SK-N-DZ (cell line): ENCODE data around the gene PID1. TPM values are rescaled to one million over a fixed set of nuclear protein-coding genes. Genes with fewer than 3 reads are reported as not detected.

Source experiments
- DNase-seq: peaks from one replicate; pipeline ENCODE4 v3.0.0-alpha.2; 2015; ENCODE audit warnings: low spot score
- polyA plus RNA-seq, 2 experiments: library from polyadenylated mRNA; depleted of rRNA; stranded (reverse); fragments of >200 nt; gene quantifications; 2 replicates each; pipeline ENCODE4 v1.2.3, GENCODE V29; 2014

PID1 gene, protein sequence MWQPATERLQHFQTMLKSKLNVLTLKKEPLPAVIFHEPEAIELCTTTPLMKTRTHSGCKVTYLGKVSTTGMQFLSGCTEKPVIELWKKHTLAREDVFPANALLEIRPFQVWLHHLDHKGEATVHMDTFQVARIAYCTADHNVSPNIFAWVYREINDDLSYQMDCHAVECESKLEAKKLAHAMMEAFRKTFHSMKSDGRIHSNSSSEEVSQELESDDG
- polyA plus RNA-seq (2014; cell fraction: cytosol; rRNA removed), result not detected in 2 replicates
- polyA plus RNA-seq (2014; cell fraction: nucleus; rRNA removed), result not detected in 2 replicates

DNA sequence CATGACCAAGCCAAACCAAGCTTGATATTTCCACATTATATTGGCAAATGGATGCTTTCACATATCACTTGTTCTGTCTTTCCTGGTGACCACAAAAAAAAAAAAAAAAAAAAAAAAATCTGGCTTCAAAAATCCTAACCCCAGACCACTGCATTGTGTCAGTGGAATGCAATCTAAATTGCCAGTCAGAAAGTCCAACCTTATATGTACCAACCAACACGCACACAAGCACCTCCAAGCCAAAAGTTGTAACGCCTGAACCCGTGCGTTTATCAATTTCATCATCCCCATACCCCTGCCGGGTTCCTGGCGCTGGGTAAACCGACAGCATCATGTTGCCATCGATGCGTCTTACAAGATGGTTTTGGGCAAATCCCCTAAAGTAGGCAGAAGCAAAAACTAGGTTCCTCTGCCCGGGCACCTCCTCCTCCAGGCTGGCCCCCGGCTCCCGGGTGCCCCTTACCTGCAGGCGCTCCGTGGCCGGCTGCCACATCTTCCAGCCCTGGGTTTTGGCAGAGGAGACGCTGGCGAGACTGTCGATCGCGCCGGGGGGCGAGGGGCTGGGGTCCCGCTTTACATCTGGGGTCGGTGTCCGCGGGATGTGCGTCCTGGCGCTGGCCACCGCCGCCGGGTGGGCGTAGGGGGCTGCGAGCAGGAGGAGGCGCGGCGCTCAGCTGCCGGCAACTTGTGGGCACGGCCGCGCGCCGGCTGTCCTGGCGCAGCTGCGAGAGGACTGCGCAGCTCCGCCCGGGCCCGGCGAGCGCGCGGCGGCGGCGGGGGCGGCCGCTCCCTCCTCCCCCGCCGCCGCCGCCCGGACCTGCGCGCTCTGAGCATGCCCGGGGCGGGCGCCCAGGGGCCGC is at the start of gene PID1:
Gene PID1 (minus strand): TSS at position 737 of the 860 bp plus-strand sequence. CDS start 244 bp downstream, at position 493.
- DNase-seq, result no peak

GRCh38 chr2:229319558-229319957 is 48.5 kb upstream of the PID1 start:
- no peak for DNase-seq

DNA sequence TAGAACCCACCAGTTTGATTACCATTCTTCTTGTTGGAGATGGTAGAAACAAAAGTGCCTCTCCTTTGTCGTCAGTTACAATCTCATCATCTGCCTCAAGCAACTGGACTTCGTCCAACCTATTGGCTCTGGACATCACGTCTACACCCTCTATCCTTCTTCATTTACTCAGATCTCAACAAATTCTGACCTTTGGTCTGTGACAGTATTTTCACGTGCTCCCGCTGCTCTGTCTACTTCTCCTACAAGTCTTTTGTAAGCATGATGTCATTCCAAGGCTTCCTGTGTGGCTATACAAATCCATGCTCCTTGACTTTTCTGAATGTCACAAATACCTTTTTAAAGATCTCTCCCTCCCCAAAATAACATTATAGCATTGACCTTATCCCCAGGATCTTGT is 43.0 kb upstream of the PID1 start:
- DNase-seq, result no peak

GRCh38 chr2:229313591-229313990 is 42.5 kb upstream of the PID1 start:
- DNase-seq, result no peak

DNA sequence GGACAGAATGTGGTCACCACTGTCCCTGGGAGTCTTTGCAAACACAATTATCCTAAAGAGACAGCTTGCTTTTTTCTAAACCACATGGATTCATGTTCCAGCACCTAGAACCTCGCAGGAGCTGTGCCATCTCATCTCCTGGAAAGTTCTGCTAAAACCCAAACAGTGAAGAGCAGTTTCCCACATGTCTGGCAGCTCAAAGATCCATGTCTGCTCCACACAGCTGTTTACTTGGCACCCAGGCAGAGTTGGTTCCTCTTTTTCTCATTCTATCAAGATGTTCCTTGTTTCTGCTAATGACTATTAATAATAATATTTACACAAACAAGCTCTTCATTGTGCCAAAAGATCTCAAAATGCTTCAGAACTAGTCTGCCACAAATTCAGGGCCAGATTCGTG is 30.1 kb upstream of the PID1 start:
- no peak for DNase-seq

- DNase-seq, result no peak
These were observed 29.7 kb upstream of the PID1 start for GRCh38 chr2:229300790-229301189.

GRCh38 chr2:229300371-229300770 is 29.3 kb upstream of the PID1 start:
- DNase-seq, result no peak

- no peak for DNase-seq
These were observed 26.2 kb upstream of the PID1 start for GRCh38 chr2:229297247-229297646.

DNA sequence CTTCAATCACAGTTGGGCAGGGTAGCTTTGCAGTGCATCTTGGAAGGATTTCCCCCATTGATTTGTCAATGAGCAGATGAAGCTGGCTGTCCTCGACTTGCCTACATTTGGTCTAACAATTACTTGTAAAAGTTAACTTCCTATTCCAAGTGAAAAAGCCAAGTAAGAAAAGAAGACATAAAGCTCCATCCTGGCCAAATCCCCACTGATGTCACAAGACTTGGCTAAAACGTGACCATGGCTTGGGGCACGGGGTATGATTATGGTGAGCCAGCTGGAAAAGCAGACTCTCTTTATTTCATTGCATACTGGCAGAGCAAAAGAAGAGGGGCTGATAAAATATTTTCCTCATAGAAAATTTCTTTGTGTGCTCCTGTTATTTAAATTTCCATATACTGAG is 25.4 kb upstream of the PID1 start:
- DNase-seq, result no peak

- DNase-seq, result no peak
These were observed 24.9 kb upstream of the PID1 start for GRCh38 chr2:229296016-229296415.

GRCh38 chr2:229287823-229288222 is 16.7 kb upstream of the PID1 start:
- no peak for DNase-seq

- DNase-seq, result no peak
These were observed 11.9 kb upstream of the PID1 start for GRCh38 chr2:229282758-229283546.

GRCh38 chr2:229279516-229279915 is 8.4 kb upstream of the PID1 start:
- DNase-seq, result no peak

DNA sequence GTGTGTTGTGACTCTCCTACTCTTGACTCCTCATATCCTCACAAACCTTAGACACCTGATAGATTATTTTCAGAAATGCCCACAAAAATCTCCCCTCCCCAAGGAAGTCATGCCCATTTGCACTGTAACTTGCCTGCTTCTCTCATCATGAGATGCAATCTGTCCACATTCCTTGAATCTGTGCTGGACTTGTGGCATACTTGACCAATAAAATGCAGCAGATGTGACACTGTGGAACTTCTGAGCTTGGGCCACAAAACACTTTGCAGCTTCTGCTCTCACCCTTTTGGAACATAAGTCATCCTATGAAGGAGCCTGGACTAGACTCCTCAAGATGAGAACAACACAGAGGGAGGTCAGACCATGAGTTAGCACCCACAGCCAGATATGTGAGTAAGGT is 4.4 kb upstream of the PID1 start:
- no peak for DNase-seq

GRCh38 chr2:229273723-229274338 is 2.7 kb upstream of the PID1 start:
- peak; percentile 40 for DNase-seq

DNA sequence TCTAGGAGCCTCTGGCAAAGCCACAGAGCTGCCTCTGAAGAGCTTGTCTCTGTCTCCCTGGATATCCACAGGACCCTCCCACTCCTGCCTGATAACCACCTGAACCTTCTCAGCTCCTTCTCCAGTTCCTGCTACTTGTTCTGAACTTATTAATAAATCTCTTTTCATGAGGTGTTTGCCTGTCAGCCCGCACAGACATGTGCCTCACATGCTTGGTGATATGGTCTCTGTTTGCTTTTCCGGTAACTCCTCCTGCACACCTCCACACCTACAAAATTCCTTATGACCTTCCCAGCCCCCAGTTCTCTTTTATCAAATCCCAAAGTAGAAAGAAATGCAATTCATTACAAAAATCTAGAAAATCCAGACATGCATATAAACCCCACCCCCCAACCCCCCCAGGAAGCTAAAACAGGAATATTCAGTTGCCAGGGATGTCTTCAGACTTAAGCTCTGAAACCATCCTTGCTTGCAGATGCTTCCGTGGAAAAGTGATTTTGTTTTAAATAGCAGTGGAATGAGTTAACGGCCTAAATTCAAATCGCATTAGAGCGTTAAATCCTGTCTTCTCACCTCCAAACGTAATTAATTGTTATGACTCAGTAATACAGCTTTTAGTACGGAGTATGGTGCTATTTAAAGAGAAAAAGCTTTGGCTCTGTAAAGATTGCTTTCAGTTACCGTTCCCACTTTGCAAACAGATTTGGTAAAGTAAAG is 2.1 kb upstream of the PID1 start:
- DNase-seq, result no peak

DNA sequence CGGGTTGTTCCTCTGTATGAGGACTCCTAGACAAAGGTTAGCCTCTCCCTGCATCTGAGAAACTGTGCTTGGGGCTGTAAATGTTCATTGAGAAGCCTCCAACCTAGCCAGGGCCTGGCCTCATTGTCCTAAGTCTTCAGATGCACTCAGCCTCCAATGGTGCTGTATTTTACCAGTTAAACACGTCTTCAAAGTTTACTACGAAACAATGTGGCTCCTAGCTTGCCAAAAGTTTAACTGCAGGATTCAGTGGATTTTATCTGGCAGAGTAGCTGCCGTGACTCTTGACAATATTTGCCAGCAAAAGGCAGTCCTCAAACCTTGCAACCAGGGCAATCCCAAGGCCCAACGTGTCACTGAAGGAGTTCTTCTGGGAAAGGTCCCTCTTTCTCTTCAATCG is 1.1 kb downstream of the PID1 start:
- DNase-seq, result no peak

- DNase-seq, result no peak
These were observed 1.9 kb downstream of the PID1 start for GRCh38 chr2:229269146-229269545.

DNA sequence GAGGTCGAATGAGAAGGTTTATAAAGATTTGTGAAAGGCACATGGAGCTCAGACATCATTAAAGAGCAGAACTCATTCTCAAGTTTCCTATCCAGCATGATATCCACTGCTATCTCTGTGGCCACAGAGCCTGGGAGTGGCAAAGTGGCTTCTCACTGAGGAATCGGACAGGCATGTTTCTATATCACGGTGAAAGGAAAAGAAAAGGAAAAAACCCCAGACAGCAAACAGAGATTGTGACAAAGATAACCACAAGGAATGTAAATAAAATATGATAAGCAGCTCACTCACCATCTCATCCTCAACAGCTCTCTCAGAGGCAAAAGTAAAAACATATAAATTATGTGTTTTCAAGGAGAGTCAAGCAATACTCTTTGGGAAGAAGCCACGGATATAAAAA is 2.5 kb downstream of the PID1 start:
- DNase-seq, result no peak

GRCh38 chr2:229267080-229267479 is 4.0 kb downstream of the PID1 start:
- DNase-seq, result no peak

- no peak for DNase-seq
These were observed 5.4 kb downstream of the PID1 start for GRCh38 chr2:229265727-229266126.
